ENCODE results near the gene DSCAM.

DNA sequence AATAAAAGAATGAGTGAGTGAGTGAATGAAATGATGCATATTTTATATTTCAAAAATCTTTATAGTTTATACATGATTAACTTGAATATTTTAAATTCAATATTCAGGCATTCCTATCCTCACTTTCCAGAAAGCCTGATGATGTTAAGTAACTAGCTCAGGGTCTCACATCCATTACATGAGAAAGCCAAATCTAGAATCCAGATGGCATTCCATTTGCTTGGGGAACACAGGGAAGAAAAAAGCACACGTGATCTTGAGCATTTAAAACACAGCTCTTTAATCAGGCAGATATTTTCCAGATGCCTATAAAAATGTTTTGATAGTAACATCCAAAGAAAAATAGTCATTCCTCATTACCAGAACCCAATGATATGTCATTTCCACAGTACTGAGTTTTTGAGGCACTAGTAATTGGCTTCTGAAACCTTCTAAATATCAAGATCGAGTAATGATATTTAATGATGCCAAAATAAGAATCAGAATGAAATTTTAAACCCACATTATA is 291.9 kb downstream of the DSCAM start:
- TF ChIP-seq, protein P1, sequence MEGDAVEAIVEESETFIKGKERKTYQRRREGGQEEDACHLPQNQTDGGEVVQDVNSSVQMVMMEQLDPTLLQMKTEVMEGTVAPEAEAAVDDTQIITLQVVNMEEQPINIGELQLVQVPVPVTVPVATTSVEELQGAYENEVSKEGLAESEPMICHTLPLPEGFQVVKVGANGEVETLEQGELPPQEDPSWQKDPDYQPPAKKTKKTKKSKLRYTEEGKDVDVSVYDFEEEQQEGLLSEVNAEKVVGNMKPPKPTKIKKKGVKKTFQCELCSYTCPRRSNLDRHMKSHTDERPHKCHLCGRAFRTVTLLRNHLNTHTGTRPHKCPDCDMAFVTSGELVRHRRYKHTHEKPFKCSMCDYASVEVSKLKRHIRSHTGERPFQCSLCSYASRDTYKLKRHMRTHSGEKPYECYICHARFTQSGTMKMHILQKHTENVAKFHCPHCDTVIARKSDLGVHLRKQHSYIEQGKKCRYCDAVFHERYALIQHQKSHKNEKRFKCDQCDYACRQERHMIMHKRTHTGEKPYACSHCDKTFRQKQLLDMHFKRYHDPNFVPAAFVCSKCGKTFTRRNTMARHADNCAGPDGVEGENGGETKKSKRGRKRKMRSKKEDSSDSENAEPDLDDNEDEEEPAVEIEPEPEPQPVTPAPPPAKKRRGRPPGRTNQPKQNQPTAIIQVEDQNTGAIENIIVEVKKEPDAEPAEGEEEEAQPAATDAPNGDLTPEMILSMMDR (IDR thresholded peaks at IDR 0.05 in 4 of 5, conservative IDR thresholded peaks at IDR 0.05 in 1 of 5): no peak
- no peak for TF ChIP-seq POLR2A (IDR thresholded peaks at IDR 0.05)
